Left colon (tissue), 2 donors: ENCODE results near the gene RAB17. TPM values are rescaled to one million over a fixed set of nuclear protein-coding genes. Genes with fewer than 3 reads are reported as not detected.
A peak's percentile ranks its signal among the peaks of the same experiment; 100 is the strongest.

ENCODE experiments used
- ATAC-seq: fragments of 200-7000 bp; cut with Tn5 transposase; one replicate; pipeline ENCODE4 v1.9.1; 2020; ENCODE audit warnings: mild to moderate bottlenecking, moderate library complexity
- DNase-seq, 2 donors: peaks; one replicate each; pipeline ENCODE4 v3.0.0-alpha.2; 2020
- intact Hi-C, 2 donors: fragments of 100-400 bp; cut with DNase I in 1 of 2; cut with micrococcal nuclease in 1 of 2; formaldehyde crosslinking; loops; one replicate each; pipeline versions ENCODE4 v1.11.2 to v1.14.0; 2022; cut with DNase I, micrococcal nuclease
- total RNA-seq, 2 donors: library from RNA; stranded (reverse); fragmentation: NEBNext Ultra II Directional; extraction: Animal tissue kit (Norgen Biotek cat#: 25700); gene quantifications; one replicate each; pipeline ENCODE4 v1.2.1, GENCODE V29; 2021
- donor health status: DM: no; HTN: no; CAD: no.
- donor health status: DM: yes; HTN: yes; CAD: no.

Gene RAB17
- total RNA-seq, 2 donors from 2014 or later, result 51.3 to 59.2 TPM

DNA sequence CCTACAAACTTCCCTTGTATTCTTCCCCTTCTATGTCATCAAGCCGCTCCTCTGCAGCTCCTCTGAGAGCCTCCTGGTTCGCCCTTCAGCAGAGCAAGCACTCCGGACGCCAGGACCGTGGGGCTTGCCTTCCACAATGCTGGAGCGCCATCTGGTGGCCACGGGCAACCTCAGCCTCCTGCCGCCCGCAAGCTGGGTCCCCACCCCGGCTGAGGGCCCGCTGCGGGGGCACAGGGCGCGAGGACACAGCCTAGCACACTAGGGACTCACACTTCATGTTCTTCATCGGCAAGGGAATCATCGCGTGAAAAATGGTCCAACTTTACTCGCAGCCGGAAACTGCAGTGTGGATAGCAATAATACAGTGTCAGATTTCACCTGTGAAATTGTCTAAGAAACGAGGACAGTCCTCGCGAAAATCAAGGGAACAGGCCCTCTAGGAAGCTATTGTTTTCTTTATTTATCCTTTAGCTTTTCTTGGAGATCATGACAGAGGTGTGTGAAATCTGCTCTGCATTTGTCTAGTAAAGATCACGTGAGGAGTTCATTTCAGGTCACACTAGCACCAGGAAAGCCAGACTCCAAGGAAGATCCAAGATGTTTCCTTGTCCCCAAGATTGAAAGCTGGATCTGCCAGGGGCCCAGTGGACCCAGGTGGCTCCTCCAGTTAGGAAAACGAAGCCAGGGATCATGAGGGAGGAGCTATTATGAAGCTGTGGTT lies 18.4 kb downstream of the RAB17 start:
- DNase-seq (peak; percentile 86 to 93), ATAC-seq (peak; percentile 91)
- intact Hi-C loops, result loop anchor here in 1 of 2 donors (5.0 kb wide), 1 partner anchor 60 kb away; no protein-coding TSS in a partner anchor

DNA sequence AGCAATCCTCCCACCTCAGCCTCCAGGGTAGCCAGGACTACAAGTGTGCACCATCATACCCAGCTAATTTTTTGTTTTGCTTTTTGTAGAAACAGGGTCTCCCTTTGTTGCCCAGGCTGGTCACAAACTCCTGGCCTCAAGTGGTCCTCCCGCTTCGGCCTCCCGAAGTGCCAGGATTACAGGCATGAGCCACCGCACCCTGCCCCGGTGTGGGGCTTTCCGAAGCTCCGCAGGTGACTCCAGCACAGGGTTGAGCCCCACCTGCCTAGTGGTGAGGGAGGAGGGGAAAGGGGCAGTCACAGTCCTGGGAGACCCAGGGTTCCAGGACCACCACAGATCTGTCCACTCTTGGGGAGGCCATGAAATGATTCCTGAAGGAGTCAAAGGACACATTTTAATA lies 19.0 kb downstream of the RAB17 start:
- DNase-seq, result no peak
- no peak for ATAC-seq
- intact Hi-C loops, result loop anchor here (2.0 to 5.0 kb wide), 2 partner anchors 59 kb away; no protein-coding TSS in a partner anchor

DNA sequence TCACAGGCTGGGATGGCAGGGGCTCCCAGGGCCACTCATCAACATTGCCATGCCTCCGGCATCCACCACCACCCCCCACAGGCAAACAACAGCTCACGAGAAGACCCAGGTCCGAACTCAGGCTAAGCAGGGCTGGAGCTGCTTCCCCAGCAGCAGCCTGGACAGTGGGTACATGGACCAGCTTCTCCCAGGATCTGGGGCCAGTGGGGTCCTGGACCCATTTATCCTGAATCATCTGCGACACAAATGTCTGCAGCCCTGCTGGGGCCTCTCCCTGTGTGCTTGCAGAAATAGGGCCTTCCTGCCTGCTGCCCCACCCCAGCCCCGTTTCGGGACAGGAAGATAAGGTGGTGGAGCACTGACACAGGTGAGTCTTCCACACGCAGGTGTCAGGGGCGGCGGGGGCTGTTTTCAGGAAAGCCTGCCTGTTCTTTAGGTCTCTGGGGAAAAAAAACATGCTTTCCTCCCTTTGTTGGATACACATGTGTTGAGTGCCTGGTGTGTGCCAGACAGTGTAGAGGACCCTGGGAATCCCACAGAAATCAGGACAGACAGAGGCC lies 19.7 kb downstream of the RAB17 start:
- DNase-seq (no peak), ATAC-seq (no peak)
- intact Hi-C loops, result loop anchor here (2.0 to 5.0 kb wide), 2 partner anchors 58 to 59 kb away; no protein-coding TSS in a partner anchor

DNA sequence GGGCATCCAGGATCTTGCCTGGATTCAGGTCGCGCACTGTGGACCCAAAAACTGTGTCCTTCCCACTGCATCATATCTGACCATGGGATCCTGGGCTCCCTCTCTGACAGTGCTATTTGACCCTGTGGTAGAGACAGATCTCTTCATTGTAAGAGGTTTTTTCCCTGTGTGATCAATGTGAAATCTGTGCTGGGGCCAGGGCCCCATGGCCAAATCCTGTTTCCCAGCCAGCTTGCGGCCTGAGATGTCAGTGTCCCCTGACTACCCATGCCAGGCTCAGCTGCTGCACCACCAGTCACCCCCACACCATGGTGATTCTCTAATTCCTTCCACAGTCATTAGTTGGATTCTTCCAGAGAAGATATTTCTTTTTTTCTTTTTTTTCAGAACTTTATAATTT lies 20.6 kb downstream of the RAB17 start:
- intact Hi-C loops, result loop anchor here (2.0 to 5.0 kb wide), 2 partner anchors 57 to 58 kb away; no protein-coding TSS in a partner anchor
- DNase-seq, result no peak
- ATAC-seq, result no peak

DNA sequence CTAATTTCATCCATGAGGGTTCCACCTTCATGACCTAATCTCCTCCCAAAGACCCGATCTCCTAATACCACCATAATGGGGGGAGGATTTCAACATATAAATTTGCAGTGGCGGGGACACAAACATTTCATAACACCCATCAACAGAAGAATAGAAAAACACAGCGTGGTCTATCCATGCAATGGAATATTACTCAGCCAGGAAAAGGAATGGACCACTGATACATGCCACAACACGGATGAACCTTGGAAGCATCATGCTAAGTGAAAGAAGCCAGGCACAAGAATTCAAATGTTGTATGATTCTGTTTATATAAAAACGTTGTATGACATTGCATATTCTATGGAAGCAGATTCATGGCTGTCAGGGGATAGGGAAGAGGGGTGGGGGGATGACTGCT lies 21.5 kb downstream of the RAB17 start:
- DNase-seq (no peak), ATAC-seq (no peak)
- intact Hi-C loops, result no loop called here

DNA sequence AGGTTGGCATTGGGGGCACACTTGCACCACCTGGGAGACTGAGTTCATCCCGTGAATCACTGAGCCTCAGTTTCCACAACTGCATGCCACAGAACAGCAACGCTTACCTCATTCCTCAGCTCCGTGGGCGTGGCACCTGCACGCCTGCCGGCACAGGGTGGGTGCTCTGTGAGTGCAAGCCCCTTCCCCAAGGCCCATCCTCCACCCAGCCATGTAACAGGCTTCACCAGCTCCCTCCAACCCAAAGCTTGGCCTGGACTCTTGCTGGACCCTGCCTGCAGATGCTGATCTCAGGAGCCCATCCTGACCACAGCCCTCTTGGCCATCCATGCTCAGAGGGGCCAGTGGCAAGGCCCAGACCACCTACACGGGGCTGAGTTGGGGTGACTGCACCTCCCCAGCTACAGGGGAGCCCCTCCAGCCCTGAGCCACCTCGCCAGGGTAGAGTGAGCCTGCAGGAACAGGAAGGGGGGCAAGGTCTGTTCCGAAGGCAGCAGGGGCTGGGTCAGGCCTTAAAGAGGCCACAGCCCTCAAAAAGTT lies 22.3 kb downstream of the RAB17 start:
- no peak for ATAC-seq
- intact Hi-C loops, result no loop called here
- no peak for DNase-seq

GRCh38 chr2:237567276-237568029 lies 23.1 kb downstream of the RAB17 start:
- intact Hi-C loops, result no loop called here
- ATAC-seq (no peak), DNase-seq (no peak)

DNA sequence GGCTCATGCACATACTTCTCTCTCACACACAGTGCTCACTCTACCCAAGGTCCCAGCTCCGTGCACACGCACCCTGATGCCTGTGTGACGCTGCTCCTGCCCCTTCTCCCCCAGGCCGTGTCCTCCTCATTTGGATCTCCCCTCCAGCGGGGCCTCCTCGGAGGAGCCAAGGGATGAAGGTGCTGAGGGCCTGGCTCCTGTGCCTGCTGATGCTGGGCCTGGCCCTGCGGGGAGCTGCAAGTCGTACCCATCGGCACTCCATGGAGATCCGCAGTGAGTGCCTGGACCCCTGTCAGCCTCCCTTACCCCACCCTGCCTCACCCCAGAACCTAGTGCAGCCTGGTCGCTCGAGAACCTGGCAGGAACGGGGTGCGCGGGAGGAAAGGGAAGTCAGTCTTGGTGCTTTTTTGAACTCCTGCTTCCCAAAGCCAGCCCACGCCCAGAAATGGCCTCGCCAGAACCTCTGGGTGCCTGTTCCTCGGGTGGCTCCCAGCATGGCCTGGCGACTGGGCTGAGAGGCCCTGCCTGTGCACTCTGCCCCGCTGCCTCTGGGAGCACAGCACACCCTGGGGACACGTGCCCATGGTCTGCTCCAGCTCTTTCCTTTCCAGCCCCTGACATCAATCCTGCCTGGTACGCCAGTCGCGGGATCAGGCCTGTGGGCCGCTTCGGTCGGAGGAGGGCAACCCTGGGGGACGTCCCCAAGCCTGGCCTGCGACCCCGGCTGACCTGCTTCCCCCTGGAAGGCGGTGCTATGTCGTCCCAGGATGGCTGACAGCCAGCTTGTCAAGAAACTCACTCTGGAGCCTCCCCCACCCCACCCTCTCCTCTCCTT lies 23.9 kb downstream of the RAB17 start, which contains the start of gene PRLH:
PRLH (plus strand) TSS at position 174 of the 835 bp plus-strand sequence; CDS start at position 174, 0 bp downstream.
- no peak for DNase-seq
- ATAC-seq, result no peak
- intact Hi-C loops, result no loop called here

- intact Hi-C loops, result no loop called here
Measured at GRCh38 chr2:237565974-237566373, 24.6 kb downstream of the RAB17 start.

GRCh38 chr2:237564526-237565131 lies 25.9 kb downstream of the RAB17 start:
- intact Hi-C loops, result no loop called here
- ATAC-seq, result no peak
- no peak for DNase-seq

More at GRCh38 chr2:237565974-237566373, 24.6 kb downstream of the RAB17 start:
- no peak for DNase-seq
- ATAC-seq, result no peak

- DNase-seq, result no peak
- peak; percentile 36 for ATAC-seq
- intact Hi-C loops, result no loop called here
Measured at GRCh38 chr2:237563816-237564215, 26.7 kb downstream of the RAB17 start.

DNA sequence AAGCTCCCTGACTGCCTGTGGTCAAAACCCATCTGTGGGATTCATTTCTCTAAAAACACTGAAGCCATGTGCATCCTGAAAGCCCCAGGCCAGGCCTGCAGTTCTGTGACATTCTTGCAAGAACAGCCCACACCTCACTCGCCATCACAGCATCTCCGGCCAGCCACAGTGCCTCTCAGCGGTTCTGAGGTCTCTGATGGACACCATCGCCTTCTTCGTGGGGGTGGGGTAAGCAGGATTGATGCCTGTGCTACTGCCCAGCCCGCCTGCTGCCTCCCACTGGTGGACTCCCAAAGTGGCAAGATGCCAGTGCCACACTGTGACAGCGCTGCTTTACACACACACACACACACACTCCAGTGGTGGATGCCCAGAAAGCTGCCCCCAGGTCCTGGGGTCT lies 29.3 kb downstream of the RAB17 start:
- intact Hi-C loops, result no loop called here
- DNase-seq, result no peak
- ATAC-seq, result no peak

GRCh38 chr2:237558961-237559641 lies 31.4 kb downstream of the RAB17 start:
- ATAC-seq, result peak; percentile 57
- peak; percentile 69 to 70 for DNase-seq
- intact Hi-C loops, result no loop called here

GRCh38 chr2:237557633-237558015 lies 32.9 kb downstream of the RAB17 start:
- DNase-seq (no peak), ATAC-seq (no peak)

GRCh38 chr2:237556773-237557632 lies 33.5 kb downstream of the RAB17 start:
- intact Hi-C loops, result no loop called here

More at GRCh38 chr2:237557633-237558015, 32.9 kb downstream of the RAB17 start:
- intact Hi-C loops, result no loop called here

DNA sequence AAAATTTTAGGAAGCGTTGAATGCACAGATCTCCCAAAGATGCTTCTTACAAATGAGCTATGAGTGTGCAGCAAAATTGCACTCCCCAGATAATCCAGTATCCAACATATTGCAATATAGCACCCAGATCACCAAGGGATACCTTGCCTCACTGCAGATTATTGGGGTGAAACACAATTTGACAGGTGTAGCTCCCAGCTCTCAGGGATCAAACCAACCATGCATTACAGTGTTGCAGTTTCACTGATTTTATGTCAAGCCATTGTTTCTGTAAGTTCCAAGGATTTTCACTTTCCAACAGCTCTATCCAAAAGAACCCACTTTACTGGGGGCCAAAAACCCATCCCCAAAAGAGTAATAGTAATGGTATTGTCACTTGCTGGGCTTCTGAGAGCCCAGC lies 35.0 kb downstream of the RAB17 start:
- intact Hi-C loops, result no loop called here
- DNase-seq (no peak), ATAC-seq (no peak)

More at GRCh38 chr2:237556773-237557632, 33.5 kb downstream of the RAB17 start:
- DNase-seq, result no peak
- no peak for ATAC-seq

GRCh38 chr2:237553948-237554347 lies 36.6 kb downstream of the RAB17 start:
- ATAC-seq, result no peak
- intact Hi-C loops, result no loop called here

More at GRCh38 chr2:237553948-237554347, 36.6 kb downstream of the RAB17 start:
- no peak for DNase-seq
